ACC112 (cell line): Measurements from ENCODE around the gene KLK14.

ENCODE experiments used
- H2AFZ ChIP-seq: fragments of 200-600 bp; sonication (generic); one replicate; pipeline ENCODE4 v1.6.0; 2017; ENCODE audit warnings: antibody characterized with exemption, low read length; ENCODE audit not compliant: unreplicated experiment
- H3K27ac ChIP-seq: fragments of 200-600 bp; sonication (generic); 2 replicates; pipeline ENCODE4 v1.5.1; 2014; ENCODE audit warnings: low read depth, mild to moderate bottlenecking, antibody characterized with exemption, low read length, moderate library complexity
- H3K27me3 ChIP-seq: fragments of 200-600 bp; sonication (generic); 2 replicates; pipeline ENCODE4 v1.6.1; 2014; ENCODE audit warnings: mild to moderate bottlenecking, antibody characterized with exemption, low read length, moderate library complexity, mixed read lengths; ENCODE audit not compliant: insufficient read depth
- H3K36me3 ChIP-seq: fragments of 200-600 bp; sonication (generic); 2 replicates; pipeline ENCODE4 v1.6.1; 2016; ENCODE audit warnings: mild to moderate bottlenecking, antibody characterized with exemption, low read length, moderate library complexity, mixed read lengths; ENCODE audit not compliant: insufficient read depth
- H3K4me1 ChIP-seq: fragments of 200-600 bp; sonication (generic); one replicate; pipeline ENCODE4 v1.6.1; 2016; ENCODE audit warnings: low read length, mixed read lengths; ENCODE audit not compliant: insufficient read depth, unreplicated experiment, control insufficient read depth
- H3K4me3 ChIP-seq: fragments of 200-600 bp; sonication (generic); 2 replicates; pipeline ENCODE4 v1.5.1; 2014; ENCODE audit warnings: mild to moderate bottlenecking, low read depth, low read length
- H3K79me2 ChIP-seq: fragments of 200-600 bp; sonication (generic); one replicate; pipeline ENCODE4 v1.6.0; 2016; ENCODE audit warnings: low read length; ENCODE audit not compliant: control insufficient read depth, unreplicated experiment, insufficient read depth

KLK14 gene

GRCh38 chr19:51066393-51067186 lies 16.1 kb downstream of the KLK14 start:
- H3K4me3 ChIP-seq = no peak overlapping the region
- H3K27me3 ChIP-seq = peaks cover 12% of the 10 kb centered on the region
- H3K4me1 ChIP-seq = no peaks in the 10 kb centered on the region
- H3K27ac ChIP-seq = no peak overlapping the region
- no peak overlapping the region for H2AFZ ChIP-seq
- no peaks in the 10 kb centered on the region for H3K36me3 ChIP-seq
- H3K79me2 ChIP-seq = no peaks in the 10 kb centered on the region

DNA sequence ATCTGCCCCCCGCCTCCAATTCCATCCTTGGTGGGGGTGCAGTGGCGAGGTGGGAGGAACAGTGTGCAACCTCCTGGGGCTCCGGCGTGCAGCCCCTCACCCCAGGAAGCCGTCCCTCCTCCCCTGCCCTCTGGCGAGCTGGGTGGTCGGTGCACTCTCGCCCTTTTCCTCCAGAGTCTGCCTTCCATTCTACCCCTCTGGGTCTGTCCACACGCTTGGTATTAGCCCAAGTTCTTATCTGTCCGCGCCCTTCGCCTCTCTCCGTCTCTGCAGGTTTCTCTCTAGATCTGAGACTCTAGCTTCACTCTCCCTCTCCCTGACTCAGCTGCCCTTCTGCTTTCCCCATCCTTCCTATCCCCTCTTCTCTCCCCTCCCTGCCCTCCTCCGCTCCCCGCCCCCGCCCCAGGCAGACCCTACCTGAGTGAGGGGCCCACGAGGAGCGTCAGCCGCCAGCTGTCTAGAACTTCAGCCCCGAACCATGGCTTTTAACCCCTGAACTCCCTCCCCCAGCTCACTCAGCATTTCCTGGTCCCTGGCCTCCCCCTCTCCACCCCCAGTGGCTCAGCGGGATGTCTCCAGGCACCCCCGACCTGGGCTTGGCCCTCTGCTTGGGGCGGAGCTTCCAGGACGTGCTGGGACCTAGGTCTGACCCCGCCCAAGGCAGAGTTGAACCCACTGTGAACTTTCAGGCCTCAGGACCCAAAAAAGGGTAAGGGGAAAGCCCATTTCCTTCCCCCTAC lies 17.3 kb downstream of the KLK14 start:
- H2AFZ ChIP-seq = no peak overlapping the region
- no peak overlapping the region for H3K4me3 ChIP-seq
- H3K36me3 ChIP-seq = no peaks in the 10 kb centered on the region
- H3K79me2 ChIP-seq = no peaks in the 10 kb centered on the region
- H3K27me3 ChIP-seq = peaks cover 15% of the 10 kb centered on the region
- no peaks in the 10 kb centered on the region for H3K4me1 ChIP-seq
- no peak overlapping the region for H3K27ac ChIP-seq

GRCh38 chr19:51064534-51065220 lies 18.0 kb downstream of the KLK14 start, which contains the start of gene KLK13:
Gene KLK13 (minus strand): TSS chr19:51065092. CDS start chr19:51065067, 25 bp downstream.
- peak within 1 kb of the TSS; percentile 45; the same call in 1 of the 2 replicates for H3K4me3 ChIP-seq
- no peaks in the 10 kb centered on the region for H3K79me2 ChIP-seq
- H2AFZ ChIP-seq = no peak within 1 kb of the TSS
- no peaks in the 10 kb centered on the region for H3K36me3 ChIP-seq
- peaks cover 15% of the 10 kb centered on the region for H3K27me3 ChIP-seq
- no peak within 1 kb of the TSS for H3K27ac ChIP-seq
- H3K4me1 ChIP-seq = no peaks in the 10 kb centered on the region

DNA sequence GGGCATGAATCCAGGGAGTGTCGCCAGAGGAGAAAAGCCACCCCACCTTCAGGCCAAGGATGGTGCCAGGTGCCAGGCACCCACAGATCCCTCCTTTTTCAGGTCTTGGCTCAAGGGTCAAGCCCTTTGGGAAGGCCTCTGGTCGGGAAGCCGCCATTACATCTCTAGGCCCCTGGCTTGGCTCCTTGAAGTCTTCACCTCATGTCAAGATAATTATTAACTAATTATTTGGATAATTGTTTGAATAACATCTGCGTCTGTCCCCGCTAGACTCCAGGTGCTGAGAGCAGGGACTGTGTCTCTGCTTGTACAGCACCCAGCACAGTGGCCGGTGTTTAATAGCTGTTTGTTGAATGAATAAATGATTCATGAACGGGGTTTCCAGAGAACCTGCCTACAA lies 19.0 kb downstream of the KLK14 start:
- Histone ChIP-seq H2AFZ (no peak overlapping the region), H3K4me3 (no peak overlapping the region), H3K4me1 (no peaks in the 10 kb centered on the region), H3K79me2 (no peaks in the 10 kb centered on the region), H3K27ac (no peak overlapping the region), H3K27me3 (peaks cover 17% of the 10 kb centered on the region), H3K36me3 (no peaks in the 10 kb centered on the region)

DNA sequence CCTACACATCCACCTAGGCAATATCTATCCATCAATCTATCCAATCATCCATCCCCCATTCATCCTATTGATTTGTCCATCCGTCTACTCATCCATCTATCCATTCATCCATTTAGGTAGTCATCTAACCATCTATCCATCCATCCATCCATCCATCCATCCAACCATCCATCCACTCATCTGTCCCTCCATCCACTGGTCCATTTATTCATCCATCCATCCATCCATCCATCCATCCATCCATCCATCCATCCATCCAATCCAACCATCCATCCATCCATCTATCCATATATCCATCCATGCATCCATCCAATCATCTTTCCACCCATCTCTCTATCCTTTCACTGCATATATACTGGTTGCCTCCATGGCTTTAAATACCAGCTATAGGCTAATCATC lies 21.7 kb downstream of the KLK14 start:
- H3K36me3 ChIP-seq = no peaks in the 10 kb centered on the region
- H2AFZ ChIP-seq = no peak overlapping the region
- no peak overlapping the region for H3K4me3 ChIP-seq
- peaks cover 32% of the 10 kb centered on the region for H3K27me3 ChIP-seq
- H3K4me1 ChIP-seq = no peaks in the 10 kb centered on the region
- no peaks in the 10 kb centered on the region for H3K79me2 ChIP-seq
- no peak overlapping the region for H3K27ac ChIP-seq

DNA sequence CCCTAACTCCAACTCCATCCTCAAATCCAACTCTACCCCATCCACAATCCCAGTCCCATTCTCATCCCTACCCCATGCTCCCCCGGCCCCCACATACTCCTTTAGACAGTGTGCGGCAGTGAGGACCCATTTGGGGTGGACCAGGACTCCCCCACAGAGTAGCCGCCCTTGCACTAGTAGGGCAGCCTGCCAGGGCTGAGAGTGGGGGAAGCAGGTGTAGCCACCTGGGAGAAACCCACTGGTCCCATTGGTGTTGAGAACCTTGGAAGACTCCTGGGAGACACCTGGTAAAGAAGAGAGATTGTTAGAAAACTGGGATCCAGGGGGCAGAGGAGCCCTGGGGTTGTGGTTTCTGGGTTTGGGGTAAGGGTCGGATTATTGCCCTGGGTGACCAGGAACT lies 22.4 kb downstream of the KLK14 start:
- Histone ChIP-seq H3K4me1 (no peaks in the 10 kb centered on the region), H2AFZ (no peak overlapping the region), H3K79me2 (no peaks in the 10 kb centered on the region), H3K27ac (no peak overlapping the region), H3K36me3 (no peaks in the 10 kb centered on the region), H3K27me3 (peaks cover 34% of the 10 kb centered on the region), H3K4me3 (no peak overlapping the region)

DNA sequence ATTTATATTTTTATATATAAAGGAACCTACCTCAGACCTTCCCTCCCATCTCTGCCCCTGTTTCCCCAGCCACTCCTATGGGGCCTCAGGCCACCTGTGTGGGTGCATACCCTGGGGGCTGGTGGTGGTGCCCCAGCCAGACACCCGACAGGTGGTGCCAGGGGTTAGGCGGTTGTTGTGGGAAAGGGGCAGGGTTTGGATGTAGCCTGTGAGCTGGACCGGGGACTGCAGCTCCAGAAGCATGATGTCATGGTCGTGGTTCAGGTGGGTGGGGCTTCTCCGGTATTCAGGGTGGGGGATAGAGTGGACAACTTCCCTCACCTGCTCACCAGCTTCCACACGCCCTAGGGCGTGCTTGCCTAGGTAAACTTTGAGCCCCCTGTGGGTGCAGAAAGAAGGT lies 23.0 kb downstream of the KLK14 start:
- Histone ChIP-seq H3K79me2 (no peaks in the 10 kb centered on the region), H2AFZ (no peak overlapping the region), H3K36me3 (no peaks in the 10 kb centered on the region), H3K4me1 (no peaks in the 10 kb centered on the region), H3K27ac (no peak overlapping the region), H3K27me3 (peaks cover 31% of the 10 kb centered on the region), H3K4me3 (no peak overlapping the region)

DNA sequence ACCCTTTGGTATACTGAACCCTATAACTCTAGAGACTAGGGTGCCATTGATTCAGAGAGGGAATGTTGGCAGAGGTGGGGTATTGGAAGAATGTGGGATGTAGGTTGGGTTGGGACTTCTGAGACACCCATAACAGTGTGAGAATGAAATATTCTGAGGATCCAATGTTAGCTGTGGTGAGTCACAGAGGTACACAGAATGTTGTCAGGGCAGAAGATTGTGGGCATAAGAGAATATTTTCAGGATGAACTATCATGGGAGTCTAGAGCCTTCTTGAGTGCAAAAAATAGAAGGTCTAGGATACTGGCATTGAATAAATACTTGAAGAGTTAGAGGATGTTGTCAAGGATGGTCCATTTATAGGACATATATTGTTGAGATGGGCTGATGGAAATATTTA lies 26.8 kb downstream of the KLK14 start:
- Histone ChIP-seq H3K27ac (no peak overlapping the region), H3K4me3 (no peak overlapping the region), H3K27me3 (peaks cover 36% of the 10 kb centered on the region), H3K36me3 (no peaks in the 10 kb centered on the region), H3K79me2 (no peaks in the 10 kb centered on the region), H3K4me1 (no peaks in the 10 kb centered on the region), H2AFZ (no peak overlapping the region)

DNA sequence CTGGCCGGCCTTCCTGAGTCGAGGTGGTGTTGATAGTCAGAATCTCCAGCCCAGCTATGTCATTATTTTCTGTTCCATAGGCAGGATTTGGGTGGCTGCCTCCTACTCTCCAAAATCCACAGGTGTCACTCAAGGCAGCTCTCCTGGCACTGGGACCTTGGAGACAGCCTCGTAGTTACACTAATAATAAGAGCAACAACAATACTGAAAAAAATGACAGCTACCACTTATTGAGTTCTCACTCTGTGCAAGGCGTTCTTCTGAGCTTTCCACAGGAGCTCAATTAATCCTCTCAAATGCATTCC lies 35.7 kb downstream of the KLK14 start:
- Histone ChIP-seq H3K4me1 (no peaks in the 10 kb centered on the region), H2AFZ (no peak overlapping the region), H3K36me3 (no peaks in the 10 kb centered on the region), H3K27me3 (peaks cover 16% of the 10 kb centered on the region), H3K79me2 (no peaks in the 10 kb centered on the region), H3K4me3 (no peak overlapping the region), H3K27ac (no peak overlapping the region)

GRCh38 chr19:51044327-51044726 lies 38.4 kb downstream of the KLK14 start:
- Histone ChIP-seq H3K27me3 (peaks cover 14% of the 10 kb centered on the region), H3K4me1 (no peaks in the 10 kb centered on the region), H2AFZ (no peak overlapping the region), H3K4me3 (no peak overlapping the region), H3K27ac (no peak overlapping the region), H3K79me2 (no peaks in the 10 kb centered on the region), H3K36me3 (no peaks in the 10 kb centered on the region)
